ENCODE measurements around the gene SOSTDC1.

SOSTDC1 gene

GRCh38 chr7:16491148-16491547, 25.6 kb upstream of the SOSTDC1 start (continued):
- no peak for TF ChIP-seq ZNF274 (IDR thresholded peaks at IDR 0.05; ENCODE audit: low read length)
- TF ChIP-seq ZNF274 (tag by site-specific recombination; IDR thresholded peaks at IDR 0.05; ENCODE audit: borderline replicate concordance), result no peak
- TF ChIP-seq ZNF639 (tag by site-specific recombination; IDR thresholded peaks at IDR 0.05), result no peak
- TF ChIP-seq EGR2 (tag by site-specific recombination; IDR thresholded peaks at IDR 0.05; ENCODE audit: low read depth), result no peak

DNA sequence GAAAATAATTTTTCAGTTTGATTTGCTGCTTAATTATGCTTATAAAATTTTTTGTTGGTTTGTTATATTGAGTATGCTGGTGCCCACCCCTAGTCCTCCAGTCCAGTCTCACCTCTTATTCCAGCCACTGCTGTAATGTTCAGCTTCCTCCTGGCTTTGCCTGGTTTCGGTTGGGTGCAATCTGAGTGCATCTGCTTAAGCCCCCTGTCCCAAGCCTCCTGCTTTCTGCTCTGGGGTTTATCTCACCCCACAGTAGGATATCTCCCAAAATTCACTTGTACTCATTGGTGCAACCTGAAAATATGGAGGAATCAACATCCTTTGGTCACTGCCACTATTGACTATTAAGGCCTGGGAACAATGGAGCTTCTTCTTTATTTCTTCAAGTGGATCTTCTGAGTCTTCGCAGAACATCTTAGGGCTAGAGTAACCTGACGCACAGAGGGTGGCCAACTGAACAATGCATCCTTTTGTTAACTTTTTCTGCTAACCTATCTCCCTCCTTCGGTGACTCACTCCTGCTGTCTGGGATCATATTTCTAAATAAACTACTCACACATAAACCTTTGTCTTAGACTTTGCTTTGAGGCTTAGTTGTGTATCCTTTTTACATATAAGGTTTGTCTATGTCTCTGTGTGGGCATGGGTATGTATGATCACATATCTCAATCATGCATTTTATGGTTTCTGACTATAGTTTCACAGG, 19.1 kb upstream of the SOSTDC1 start:
- no peaks in the 10 kb centered on the region for H3K9me3 ChIP-seq (ENCODE audit: control insufficient read depth, insufficient read depth, low read depth, low read length)
- POLR2A ChIA-PET, result interaction anchor here (1.2 kb wide), 1 partner anchor 19 kb away, joined by 6 read pairs; the partner anchor contains the start of gene SOSTDC1
- no peak overlapping the region; the same call in 1 of the 2 replicates for H3K27ac ChIP-seq (ENCODE audit: extremely low read depth, low read depth, low read length)
- TF ChIP-seq ZNF501 (tag by site-specific recombination; IDR thresholded peaks at IDR 0.05) (0 out of 2 replicates have a peak, but pooled peaks have one; percentile 20), ZBTB44 (tag by site-specific recombination; IDR thresholded peaks at IDR 0.05) (no peak), ZNF391 (tag by site-specific recombination; IDR thresholded peaks at IDR 0.05; ENCODE audit: borderline replicate concordance, low read depth) (no peak), ZNF529 (tag by site-specific recombination; IDR thresholded peaks at IDR 0.05; ENCODE audit: insufficient replicate concordance) (no peak), GLIS1 (tag by site-specific recombination; IDR thresholded peaks at IDR 0.05) (peak; percentile 32; the same call in 1 of the 2 replicates), ZFP37 (tag by site-specific recombination; IDR thresholded peaks at IDR 0.05) (no peak), ZBTB8A (tag by site-specific recombination; IDR thresholded peaks at IDR 0.05) (no peak), ZNF530 (tag by site-specific recombination; IDR thresholded peaks at IDR 0.05; ENCODE audit: low read depth) (no peak), ZBTB10 (tag by site-specific recombination; IDR thresholded peaks at IDR 0.05) (no peak), ZEB2 (tag by site-specific recombination; IDR thresholded peaks at IDR 0.05) (no peak), KLF8 (tag by site-specific recombination; IDR thresholded peaks at IDR 0.05) (peak; percentile 36; the same call in 1 of the 2 replicates), FEZF1 (tag by site-specific recombination; IDR thresholded peaks at IDR 0.05) (peak; percentile 50; the same call in 1 of the 2 replicates)
- TF ChIP-seq, protein P1, sequence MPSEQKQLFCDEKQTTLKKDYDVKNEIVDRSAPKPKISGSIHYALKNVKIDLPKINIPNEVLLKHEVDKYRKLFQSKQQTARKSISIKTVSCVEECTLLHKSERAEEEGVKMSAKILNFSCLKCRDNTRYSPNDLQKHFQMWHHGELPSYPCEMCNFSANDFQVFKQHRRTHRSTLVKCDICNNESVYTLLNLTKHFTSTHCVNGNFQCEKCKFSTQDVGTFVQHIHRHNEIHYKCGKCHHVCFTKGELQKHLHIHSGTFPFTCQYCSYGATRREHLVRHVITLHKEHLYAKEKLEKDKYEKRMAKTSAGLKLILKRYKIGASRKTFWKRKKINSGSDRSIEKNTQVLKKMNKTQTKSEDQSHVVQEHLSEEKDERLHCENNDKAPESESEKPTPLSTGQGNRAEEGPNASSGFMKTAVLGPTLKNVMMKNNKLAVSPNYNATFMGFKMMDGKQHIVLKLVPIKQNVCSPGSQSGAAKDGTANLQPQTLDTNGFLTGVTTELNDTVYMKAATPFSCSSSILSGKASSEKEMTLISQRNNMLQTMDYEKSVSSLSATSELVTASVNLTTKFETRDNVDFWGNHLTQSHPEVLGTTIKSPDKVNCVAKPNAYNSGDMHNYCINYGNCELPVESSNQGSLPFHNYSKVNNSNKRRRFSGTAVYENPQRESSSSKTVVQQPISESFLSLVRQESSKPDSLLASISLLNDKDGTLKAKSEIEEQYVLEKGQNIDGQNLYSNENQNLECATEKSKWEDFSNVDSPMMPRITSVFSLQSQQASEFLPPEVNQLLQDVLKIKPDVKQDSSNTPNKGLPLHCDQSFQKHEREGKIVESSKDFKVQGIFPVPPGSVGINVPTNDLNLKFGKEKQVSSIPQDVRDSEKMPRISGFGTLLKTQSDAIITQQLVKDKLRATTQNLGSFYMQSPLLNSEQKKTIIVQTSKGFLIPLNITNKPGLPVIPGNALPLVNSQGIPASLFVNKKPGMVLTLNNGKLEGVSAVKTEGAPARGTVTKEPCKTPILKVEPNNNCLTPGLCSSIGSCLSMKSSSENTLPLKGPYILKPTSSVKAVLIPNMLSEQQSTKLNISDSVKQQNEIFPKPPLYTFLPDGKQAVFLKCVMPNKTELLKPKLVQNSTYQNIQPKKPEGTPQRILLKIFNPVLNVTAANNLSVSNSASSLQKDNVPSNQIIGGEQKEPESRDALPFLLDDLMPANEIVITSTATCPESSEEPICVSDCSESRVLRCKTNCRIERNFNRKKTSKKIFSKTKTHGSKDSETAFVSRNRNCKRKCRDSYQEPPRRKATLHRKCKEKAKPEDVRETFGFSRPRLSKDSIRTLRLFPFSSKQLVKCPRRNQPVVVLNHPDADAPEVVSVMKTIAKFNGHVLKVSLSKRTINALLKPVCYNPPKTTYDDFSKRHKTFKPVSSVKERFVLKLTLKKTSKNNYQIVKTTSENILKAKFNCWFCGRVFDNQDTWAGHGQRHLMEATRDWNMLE (tag by site-specific recombination; conservative IDR thresholded peaks at IDR 0.05; ENCODE audit: low read depth), result no peak
- TF ChIP-seq, protein P2, sequence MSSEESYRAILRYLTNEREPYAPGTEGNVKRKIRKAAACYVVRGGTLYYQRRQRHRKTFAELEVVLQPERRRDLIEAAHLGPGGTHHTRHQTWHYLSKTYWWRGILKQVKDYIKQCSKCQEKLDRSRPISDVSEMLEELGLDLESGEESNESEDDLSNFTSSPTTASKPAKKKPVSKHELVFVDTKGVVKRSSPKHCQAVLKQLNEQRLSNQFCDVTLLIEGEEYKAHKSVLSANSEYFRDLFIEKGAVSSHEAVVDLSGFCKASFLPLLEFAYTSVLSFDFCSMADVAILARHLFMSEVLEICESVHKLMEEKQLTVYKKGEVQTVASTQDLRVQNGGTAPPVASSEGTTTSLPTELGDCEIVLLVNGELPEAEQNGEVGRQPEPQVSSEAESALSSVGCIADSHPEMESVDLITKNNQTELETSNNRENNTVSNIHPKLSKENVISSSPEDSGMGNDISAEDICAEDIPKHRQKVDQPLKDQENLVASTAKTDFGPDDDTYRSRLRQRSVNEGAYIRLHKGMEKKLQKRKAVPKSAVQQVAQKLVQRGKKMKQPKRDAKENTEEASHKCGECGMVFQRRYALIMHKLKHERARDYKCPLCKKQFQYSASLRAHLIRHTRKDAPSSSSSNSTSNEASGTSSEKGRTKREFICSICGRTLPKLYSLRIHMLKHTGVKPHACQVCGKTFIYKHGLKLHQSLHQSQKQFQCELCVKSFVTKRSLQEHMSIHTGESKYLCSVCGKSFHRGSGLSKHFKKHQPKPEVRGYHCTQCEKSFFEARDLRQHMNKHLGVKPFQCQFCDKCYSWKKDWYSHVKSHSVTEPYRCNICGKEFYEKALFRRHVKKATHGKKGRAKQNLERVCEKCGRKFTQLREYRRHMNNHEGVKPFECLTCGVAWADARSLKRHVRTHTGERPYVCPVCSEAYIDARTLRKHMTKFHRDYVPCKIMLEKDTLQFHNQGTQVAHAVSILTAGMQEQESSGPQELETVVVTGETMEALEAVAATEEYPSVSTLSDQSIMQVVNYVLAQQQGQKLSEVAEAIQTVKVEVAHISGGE (tag by site-specific recombination; conservative IDR thresholded peaks at IDR 0.05; ENCODE audit: low read depth), result no peak
- TF ChIP-seq, protein P3, sequence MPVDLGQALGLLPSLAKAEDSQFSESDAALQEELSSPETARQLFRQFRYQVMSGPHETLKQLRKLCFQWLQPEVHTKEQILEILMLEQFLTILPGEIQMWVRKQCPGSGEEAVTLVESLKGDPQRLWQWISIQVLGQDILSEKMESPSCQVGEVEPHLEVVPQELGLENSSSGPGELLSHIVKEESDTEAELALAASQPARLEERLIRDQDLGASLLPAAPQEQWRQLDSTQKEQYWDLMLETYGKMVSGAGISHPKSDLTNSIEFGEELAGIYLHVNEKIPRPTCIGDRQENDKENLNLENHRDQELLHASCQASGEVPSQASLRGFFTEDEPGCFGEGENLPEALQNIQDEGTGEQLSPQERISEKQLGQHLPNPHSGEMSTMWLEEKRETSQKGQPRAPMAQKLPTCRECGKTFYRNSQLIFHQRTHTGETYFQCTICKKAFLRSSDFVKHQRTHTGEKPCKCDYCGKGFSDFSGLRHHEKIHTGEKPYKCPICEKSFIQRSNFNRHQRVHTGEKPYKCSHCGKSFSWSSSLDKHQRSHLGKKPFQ (tag by site-specific recombination; IDR thresholded peaks at IDR 0.05), result no peak

More for the DNA sequence above, 19.1 kb upstream of the SOSTDC1 start:
- Histone ChIP-seq H3K4me1 (ENCODE audit: control insufficient read depth, insufficient read depth, low read length) (peaks cover 9% of the 10 kb centered on the region), H3K36me3 (ENCODE audit: control insufficient read depth in 2 of 2, insufficient read depth in 1 of 2, low read length in 2 of 2) (no peaks in the 10 kb centered on the region), H3K4me3 (ENCODE audit: low read depth, low read length) (no peak overlapping the region)
- CTCF ChIA-PET, result interaction anchor here (0.7 kb wide), 2 partner anchors 13 to 21 kb away, joined by 4 to 5 read pairs; no protein-coding TSS in a partner anchor
